NOMO-1 (cell line): Measurements from ENCODE around the gene PLEKHA7.

Experiments
- DNase-seq, 2 experiments: peaks; one replicate each; lab custom pipeline; 2025; ENCODE audit not compliant: unreplicated experiment in 2 of 2; lab: John Stamatoyannopoulos, UW

The PLEKHA7 gene

DNA sequence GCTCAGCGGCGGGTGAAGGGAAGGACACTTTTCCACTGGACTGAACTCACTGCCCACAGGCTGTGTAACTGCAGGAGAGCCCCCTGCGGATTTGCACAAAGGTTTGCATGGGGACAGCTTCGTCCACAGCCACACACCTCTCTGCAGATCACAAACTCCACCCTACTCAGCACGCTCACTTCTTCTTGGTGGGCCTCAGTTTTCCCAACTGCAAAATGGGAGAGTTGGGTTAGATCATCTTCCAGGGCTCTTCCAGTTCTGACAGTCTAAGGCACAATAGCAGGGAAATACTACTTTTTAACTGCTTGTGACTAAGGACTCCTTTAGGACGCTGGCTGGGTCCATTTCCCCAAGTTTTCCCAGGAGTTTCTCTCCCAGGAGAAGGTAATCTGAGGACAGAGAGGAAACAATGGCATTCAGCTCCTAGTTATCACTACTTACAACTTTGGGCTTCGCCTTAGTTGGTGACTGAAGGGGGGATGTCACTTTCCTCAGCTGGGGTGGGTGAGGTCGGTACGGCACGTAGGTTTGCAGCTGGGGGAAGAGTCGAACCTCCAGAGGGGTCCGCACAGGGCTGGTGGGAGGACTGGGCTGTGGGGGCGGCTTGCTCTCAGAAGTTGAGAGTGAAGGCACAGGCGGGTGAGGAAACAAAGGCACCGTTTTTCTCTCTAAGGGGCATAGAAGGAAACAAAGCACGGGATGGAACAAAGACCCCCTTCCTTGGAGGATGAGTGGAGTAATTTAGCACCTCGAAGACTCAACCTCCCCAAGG is 220.0 kb downstream of the PLEKHA7 start:
- DNase-seq, result no peak

DNA sequence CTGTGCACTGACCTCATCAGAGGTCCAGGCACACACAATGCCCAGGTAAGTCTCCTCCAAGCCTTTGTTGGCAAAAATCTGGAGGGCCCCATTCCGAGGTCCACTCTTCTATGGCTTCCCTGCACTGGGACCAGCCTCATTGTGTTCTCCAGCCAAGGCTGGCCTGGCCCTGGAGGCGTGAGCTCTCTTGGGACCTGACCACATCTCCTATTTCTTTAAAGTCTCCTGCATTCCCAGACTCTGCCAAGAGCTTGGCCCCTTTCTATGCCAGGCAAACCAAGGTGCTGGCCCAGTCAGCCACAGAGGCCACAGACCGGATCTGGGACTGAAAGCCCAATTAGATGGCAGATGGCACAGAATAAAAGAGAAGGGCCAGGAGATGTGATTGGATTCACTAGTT is 220.7 kb downstream of the PLEKHA7 start:
- no peak for DNase-seq

DNA sequence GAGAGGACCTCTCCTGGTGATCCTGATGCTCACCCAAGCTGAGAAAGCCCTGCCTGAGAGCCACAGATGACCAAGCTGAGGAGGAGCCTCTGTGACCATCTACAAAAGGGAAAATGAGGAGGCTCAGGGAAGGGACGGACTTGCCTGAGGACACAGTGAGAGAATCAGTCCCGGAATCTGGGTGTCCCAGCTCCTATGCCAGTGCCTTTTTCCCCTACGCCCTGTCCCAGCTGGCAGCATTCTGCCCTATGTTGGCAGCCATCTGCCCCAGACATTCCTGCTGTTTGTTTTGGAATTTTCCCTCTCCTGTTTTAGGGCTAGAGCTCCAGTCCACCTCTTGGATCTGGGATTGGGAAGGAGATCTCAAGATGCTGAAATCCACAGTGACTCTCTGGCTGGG is 221.2 kb downstream of the PLEKHA7 start:
- no peak for DNase-seq

GRCh38 chr11:16792426-16792825 is 221.8 kb downstream of the PLEKHA7 start:
- DNase-seq, result no peak

DNA sequence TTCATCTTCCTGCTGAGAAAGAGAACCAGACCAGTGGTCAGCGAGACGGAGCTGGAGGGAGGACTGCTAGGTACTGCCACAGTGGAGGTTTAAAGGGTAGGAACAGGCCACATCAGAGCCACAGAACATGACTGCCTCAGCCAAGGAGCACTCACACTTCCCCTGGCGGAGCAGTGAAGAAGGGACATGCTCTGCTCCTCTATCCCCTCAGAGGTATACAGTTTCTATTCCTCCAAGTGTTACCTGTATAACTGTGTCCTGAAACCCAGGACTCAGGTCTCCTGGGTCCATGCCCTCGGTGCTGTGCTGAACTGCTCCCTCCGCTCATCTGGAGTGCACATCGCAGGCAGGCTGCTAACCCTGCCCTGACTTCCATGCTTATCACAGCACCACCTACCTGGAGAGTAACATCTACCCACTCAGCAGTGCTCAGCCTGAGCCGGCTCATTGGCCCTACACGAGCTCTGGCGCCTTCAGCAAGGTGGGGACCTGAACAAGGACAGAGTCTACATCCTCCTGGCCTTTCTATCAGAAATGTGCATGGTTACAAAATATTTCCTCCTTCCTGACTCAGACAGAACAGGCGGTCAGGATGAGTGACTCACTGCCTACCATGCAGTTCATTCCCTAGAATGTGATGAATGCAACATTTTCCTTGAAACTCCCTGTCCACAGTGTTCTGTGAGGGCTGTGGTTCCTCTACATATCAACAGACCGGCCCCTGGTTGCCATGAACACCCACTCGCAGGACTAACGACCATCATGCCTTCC is 222.8 kb downstream of the PLEKHA7 start:
- peak in 1 of 2 experiments; percentile 0 for DNase-seq

- peak in 1 of 2 experiments; percentile 0 for DNase-seq
Measured at GRCh38 chr11:16790486-16791190, 223.6 kb downstream of the PLEKHA7 start.

DNA sequence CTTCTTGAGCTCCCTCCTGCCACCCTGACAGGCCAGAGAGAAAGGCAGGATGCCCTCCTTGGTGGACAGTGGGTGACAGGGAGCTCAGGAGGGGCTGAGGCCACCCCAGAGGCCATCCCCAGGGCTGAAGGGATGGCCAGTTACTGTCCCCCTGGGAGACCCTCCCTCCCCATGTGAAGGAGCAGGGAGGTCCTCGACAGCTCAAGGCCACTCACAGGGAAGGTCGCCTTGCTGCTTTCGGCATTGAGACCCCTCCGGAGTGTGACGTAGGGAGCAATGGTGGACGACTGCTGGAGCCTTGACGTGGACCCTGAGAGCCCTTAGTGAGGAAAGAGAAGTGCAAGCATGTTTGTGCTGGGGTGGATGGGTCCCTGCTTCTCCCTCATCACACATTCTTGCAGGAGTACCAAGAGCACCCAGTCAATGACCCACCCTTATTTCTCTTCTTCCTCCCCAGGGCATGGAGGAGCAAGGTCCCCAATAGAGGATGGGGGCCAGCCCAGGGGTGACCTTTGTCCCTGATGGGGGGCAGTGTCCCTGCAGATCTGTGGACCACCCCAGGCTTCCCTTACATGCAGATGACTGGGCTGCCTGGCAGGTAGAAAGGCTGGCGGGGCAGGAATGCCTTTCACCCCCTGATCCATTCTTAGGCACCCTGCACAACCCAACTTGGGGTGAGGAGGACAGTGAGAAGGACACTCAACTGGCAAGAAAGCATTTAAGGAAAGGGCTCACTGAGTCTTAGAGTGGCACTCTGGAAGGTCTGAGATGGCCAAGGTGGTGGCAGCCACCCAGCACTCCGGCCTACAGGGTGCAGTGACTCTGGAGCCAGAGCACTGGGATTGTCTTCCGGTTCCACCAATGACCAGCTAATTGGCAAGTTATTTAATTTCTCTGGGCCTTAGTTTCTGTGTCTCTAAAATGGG is 224.4 kb downstream of the PLEKHA7 start:
- no peak for DNase-seq

- DNase-seq, result no peak
Measured at GRCh38 chr11:16789063-16789420, 225.2 kb downstream of the PLEKHA7 start.

DNA sequence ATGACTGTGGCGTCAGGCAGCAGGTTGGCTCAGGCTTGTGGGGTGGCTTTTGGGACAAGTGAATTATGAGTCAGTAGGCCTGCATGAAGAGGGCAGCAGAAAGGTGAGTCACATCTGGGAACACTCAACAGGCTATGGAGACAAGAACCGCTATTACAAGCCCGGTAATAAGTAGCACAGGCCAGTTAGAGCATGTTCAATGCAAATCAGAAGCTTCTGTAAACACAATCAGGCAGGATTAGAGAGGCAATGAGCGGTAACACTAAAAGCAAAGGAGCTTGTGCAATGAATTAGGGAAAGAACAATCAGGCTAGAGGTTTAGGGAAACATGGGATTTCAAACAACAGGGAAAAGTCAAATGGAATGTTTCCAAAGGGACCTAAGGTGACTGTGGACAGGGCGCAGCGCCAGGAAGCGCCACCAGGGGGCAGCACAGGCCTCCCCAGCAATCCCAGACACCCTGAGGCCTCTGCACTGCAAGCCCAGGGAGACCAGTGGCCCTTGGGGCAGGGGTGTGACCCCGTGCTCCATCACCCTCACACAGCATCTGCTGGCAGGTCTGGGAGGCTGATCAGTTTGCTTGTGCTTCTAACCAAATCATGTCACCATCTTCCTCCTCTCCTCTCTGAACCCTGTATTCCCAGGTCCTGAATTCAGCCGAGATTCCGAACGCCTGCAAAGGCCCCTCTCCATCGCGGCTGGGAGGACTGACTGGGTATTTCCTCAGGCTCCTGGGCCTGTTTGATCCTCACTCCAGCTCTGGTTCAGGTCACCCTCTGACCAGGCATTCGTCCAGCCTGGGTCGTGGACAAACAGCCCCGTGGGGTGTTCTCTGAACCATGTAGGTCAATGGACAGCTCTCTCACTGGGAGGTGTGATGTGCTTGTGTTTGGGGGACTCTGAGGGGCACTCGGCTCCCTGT is 225.8 kb downstream of the PLEKHA7 start:
- peak; percentile 11 to 16 for DNase-seq

DNA sequence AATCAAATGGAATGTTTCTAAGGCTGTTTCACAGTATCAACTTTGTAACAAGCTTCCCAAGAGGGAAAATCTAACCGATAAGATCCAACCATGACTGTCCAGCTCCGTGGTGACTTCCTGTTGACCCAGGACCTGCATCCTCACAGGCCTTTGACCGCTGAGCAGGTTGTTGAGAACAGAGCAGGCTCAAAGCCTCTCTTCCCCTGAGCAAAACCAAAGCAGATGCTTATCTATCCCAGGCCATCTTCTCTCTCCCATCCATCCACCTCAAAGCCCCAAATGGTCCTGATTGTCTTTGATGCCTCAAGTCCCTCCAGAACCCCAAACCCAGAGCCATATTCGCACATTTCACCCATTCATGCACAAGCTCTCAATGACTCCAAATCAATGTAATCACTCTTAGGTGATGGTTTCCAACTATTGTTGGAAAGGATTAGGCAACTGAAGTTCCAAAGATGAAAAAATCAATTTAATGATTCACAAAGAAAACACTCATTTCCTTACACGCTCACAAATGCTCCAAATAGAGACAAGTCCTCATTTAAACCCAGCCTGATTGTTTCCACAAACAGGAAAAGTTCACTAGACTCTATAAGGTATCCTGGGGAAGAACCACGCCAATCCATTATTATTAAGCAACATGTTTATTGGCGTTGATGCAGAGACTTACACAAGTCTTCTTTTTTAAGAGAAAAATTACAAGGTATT is 227.0 kb downstream of the PLEKHA7 start:
- no peak for DNase-seq

DNA sequence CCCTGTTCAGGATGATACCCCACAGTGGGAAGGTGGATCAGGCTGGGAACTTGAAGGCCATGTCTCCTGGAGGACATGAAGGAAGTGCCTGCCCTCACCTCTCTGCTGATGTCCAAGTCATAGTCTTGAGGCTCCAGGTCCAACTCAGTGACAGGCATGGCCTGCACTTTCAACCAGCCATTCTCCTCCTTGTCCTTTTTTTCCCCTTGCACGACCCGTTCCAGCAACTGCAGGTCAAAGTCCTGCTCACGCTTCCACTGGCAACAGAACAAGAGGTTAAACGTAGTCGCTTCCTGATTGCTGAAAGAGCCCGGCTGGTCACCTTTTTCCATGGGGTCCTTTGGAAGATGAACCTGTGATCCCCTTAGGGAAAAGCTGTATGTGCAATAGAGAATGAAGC is 228.1 kb downstream of the PLEKHA7 start:
- no peak for DNase-seq

DNA sequence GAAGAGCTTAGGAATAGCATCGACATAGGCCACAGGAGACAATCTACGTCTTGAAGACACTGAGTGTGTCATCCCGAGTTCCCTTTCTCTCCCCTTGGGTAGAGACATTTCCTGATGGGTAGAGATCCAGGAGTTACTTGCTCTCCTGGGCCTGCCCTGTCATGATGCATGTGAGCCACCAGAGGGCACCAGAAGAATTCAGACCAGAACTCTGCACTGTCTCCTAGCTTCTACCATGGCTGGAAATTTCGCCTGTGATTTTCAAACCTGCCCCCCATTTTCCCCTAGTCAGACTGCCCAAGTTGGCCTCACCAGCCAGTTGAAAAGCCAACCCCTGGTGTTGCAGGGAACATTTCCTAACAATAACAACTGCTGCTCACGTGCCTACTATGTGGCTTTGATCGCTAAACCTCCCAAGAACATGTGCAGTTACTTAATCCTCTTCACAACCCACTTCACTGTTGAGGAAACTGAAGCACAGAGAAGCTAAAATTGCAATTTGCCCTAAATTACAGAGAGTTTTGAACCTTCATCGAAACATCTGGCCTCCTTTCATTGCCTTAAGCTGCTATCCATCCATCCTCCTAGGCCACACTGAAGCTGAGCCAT is 228.6 kb downstream of the PLEKHA7 start:
- DNase-seq, result peak; percentile 19 to 61

DNA sequence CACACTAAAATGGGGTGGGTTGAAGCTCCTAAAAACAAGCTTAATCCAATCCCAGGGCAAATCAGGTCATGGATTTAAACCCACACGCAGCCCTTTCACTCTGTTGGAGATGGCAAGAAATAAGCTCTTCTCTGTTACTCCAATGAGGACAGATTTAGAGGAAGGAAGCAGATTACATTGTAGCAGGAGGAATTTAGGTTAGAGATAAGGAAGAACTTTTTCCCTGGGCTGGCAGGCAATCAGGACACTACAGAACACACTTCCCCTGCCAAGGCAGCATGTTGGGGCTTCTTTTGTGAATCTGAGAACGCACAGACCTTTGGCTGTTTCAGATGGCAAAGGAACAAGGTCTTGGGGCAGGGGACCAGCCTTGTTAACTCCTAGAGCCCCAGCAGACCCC is 229.5 kb downstream of the PLEKHA7 start:
- DNase-seq, result no peak

GRCh38 chr11:16784097-16784496 is 230.1 kb downstream of the PLEKHA7 start:
- no peak for DNase-seq

- DNase-seq, result no peak
Measured at GRCh38 chr11:16783321-16783801, 230.9 kb downstream of the PLEKHA7 start.

DNA sequence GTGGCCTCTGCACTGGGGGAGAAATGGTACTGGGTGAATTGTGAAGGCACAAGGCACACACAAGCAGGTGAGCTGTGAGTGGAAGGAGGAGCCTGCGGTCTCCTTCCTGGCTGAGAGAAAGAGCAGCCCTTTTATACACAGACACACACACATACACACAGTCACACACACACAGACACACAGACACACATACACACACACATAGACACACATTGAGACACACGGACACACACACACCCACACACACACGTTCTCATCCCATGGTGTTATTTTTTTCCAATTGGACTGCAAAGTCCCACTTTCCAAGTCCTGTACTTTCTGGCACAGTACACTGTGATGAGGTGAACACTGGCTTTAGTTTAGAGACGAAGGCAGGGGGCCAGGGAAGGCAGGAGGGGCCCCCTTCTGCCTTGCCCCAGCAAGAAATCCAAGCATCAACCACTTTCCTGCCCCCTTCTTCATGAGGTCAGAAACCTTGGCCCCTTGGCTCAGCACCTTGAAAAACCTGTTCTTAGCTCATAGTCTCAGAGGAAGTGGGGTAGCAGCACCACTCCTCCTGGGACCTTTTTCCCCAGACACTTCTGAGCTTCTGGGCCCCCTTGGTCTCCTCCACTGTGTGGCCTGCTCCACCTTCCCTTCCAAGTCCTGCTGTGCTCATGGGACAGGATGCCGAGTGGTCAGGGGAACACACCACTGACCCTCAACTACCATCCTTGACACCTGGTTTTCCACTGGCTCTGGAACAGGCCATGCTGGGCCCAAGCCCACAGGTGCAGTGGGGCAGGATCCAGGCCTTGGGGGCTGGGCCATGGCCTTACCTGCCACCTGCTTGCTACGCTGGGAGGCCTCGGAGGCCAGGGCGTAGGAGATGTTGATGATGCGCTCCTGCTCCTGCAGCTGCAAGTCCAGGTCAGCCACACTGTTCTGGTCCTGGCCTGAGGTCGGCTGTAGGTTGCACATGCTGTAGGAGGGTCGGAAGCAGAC is 232.0 kb downstream of the PLEKHA7 start:
- DNase-seq, result no peak
